ENCODE results near the gene RBBP6.

The RBBP6 gene

GRCh38 chr16:24525970-24526559 is 13.3 kb upstream of the RBBP6 start:
- DNase-seq, result no peak

- no peak for DNase-seq
Measured at GRCh38 chr16:24526701-24527495, 12.5 kb upstream of the RBBP6 start.

- no peak for DNase-seq
Measured at GRCh38 chr16:24531166-24531565, 8.2 kb upstream of the RBBP6 start.

- DNase-seq, result no peak
Measured at GRCh38 chr16:24534620-24535019, 4.7 kb upstream of the RBBP6 start.

GRCh38 chr16:24535827-24536226 is 3.5 kb upstream of the RBBP6 start:
- DNase-seq, result no peak

GRCh38 chr16:24536671-24537070 is 2.7 kb upstream of the RBBP6 start:
- DNase-seq, result no peak

GRCh38 chr16:24537474-24538337 is 1.7 kb upstream of the RBBP6 start:
- DNase-seq, result no peak

GRCh38 chr16:24538756-24539294 is 541 bp upstream of the RBBP6 start:
- peak; percentile 85 for DNase-seq

GRCh38 chr16:24539850-24540601 is 660 bp downstream of the RBBP6 start:
- DNase-seq, result no peak

GRCh38 chr16:24540602-24541210 is 1.3 kb downstream of the RBBP6 start:
- DNase-seq, result no peak

- DNase-seq, result no peak
Measured at GRCh38 chr16:24541233-24541933, 2.0 kb downstream of the RBBP6 start.

GRCh38 chr16:24543949-24544348 is 4.6 kb downstream of the RBBP6 start:
- DNase-seq, result no peak

- DNase-seq, result no peak
Measured at GRCh38 chr16:24544640-24545039, 5.3 kb downstream of the RBBP6 start.

- no peak for DNase-seq
Measured at GRCh38 chr16:24550295-24550694, 10.9 kb downstream of the RBBP6 start.

GRCh38 chr16:24552705-24553246 is 13.4 kb downstream of the RBBP6 start:
- no peak for DNase-seq

GRCh38 chr16:24553983-24554382 is 14.6 kb downstream of the RBBP6 start:
- DNase-seq, result no peak

- DNase-seq, result no peak
Measured at GRCh38 chr16:24555346-24555872, 16.0 kb downstream of the RBBP6 start.

- DNase-seq, result no peak
Measured at GRCh38 chr16:24562811-24563210, 23.4 kb downstream of the RBBP6 start.

GRCh38 chr16:24568392-24568791 is 29.0 kb downstream of the RBBP6 start:
- DNase-seq, result no peak

- no peak for DNase-seq
Measured at GRCh38 chr16:24571096-24571495, 31.7 kb downstream of the RBBP6 start.

- DNase-seq, result no peak
Measured at GRCh38 chr16:24572069-24572468, 32.7 kb downstream of the RBBP6 start.
